Sigmoid colon (tissue), 4 donors: Measurements from ENCODE around the gene ATPAF1.

Source experiments
- EP300 ChIP-seq, 4 donors: sonication (generic); formaldehyde crosslinking; IDR thresholded peaks; one replicate each; pipeline ENCODE4 v1.6.1; 2017; ENCODE audit warnings: antibody characterized with exemption in 4 of 4
- POLR2AphosphoS5 ChIP-seq, 4 donors: sonication (generic); formaldehyde crosslinking; IDR thresholded peaks; one replicate each; pipeline ENCODE4 v1.6.1; 2017; ENCODE audit warnings: antibody characterized with exemption in 4 of 4
- TF ChIP-seq, protein P1 (sequence below), 4 experiments: fragments of 450-650 bp in 3 of 4; fragments of 200-600 bp in 1 of 4; IDR thresholded peaks; one replicate each; pipeline ENCODE4 v1.5.1; 2016 to 2019; ENCODE audit warnings: antibody characterized with exemption in 4 of 4, mild to moderate bottlenecking in 3 of 4, moderate library complexity in 2 of 4

DNA sequence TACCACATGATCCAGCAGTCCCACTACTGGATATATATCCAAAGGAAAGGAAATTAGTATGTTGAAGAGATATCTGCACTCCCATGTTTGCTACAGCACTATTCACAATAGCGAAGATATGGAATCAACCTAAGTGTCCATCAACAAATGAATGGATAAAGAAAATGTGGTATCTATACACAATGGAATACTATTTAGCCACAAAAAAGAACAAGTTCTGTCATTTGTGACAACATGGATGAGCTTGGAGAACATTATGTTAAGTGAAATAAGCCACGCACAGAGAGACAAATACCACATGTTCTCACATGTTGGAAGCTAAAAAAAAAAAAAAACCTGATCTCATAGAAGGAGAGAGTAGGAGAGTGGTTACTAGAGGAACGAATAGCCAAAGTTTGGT, 17.7 kb downstream of the ATPAF1 start:
- TF ChIP-seq, protein P1, sequence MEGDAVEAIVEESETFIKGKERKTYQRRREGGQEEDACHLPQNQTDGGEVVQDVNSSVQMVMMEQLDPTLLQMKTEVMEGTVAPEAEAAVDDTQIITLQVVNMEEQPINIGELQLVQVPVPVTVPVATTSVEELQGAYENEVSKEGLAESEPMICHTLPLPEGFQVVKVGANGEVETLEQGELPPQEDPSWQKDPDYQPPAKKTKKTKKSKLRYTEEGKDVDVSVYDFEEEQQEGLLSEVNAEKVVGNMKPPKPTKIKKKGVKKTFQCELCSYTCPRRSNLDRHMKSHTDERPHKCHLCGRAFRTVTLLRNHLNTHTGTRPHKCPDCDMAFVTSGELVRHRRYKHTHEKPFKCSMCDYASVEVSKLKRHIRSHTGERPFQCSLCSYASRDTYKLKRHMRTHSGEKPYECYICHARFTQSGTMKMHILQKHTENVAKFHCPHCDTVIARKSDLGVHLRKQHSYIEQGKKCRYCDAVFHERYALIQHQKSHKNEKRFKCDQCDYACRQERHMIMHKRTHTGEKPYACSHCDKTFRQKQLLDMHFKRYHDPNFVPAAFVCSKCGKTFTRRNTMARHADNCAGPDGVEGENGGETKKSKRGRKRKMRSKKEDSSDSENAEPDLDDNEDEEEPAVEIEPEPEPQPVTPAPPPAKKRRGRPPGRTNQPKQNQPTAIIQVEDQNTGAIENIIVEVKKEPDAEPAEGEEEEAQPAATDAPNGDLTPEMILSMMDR (IDR thresholded peaks at IDR 0.05) = no peak
- TF ChIP-seq POLR2AphosphoS5 (IDR thresholded peaks at IDR 0.05) (no peak), EP300 (IDR thresholded peaks at IDR 0.05) (no peak)
